ENCODE results near the gene TMEM176A.
"Not testable (repeated sequence)": the region's sequence is repeated elsewhere in the genome, so short reads cannot be mapped to it uniquely, and the experiment has no call there.

Gene TMEM176A

GRCh38 chr7:150799741-150800580, 608 bp upstream of the TMEM176A start, which contains the start of gene TMEM176B:
Gene TMEM176B, minus strand, starts transcription at chr7:150800364. Its CDS starts 3,795 bp downstream, at chr7:150796569.
- H3K4me3 ChIP-seq (ENCODE audit: low read length): no peak within 1 kb of the TSS
- no peak for TF ChIP-seq ZNF274 (IDR thresholded peaks at IDR 0.05; ENCODE audit: low read depth, low read length)

GRCh38 chr7:150801242-150801945, 825 bp downstream of the TMEM176A start:
- TF ChIP-seq ZNF274 (IDR thresholded peaks at IDR 0.05; ENCODE audit: low read depth, low read length): no peak
- no peak overlapping the region for H3K4me3 ChIP-seq (ENCODE audit: low read length)

GRCh38 chr7:150801946-150802771, 1.6 kb downstream of the TMEM176A start:
- H3K4me3 ChIP-seq (ENCODE audit: low read length): no peak overlapping the region
- no peak for TF ChIP-seq ZNF274 (IDR thresholded peaks at IDR 0.05; ENCODE audit: low read depth, low read length)

GRCh38 chr7:150803161-150803860, 2.7 kb downstream of the TMEM176A start:
- H3K4me3 ChIP-seq (ENCODE audit: low read length): no peak overlapping the region
- TF ChIP-seq ZNF274 (IDR thresholded peaks at IDR 0.05; ENCODE audit: low read depth, low read length): no peak

- no peak overlapping the region for H3K4me3 ChIP-seq (ENCODE audit: low read length)
- no peak for TF ChIP-seq ZNF274 (IDR thresholded peaks at IDR 0.05; ENCODE audit: low read depth, low read length)
Observed at GRCh38 chr7:150804802-150805201, 4.2 kb downstream of the TMEM176A start.

DNA sequence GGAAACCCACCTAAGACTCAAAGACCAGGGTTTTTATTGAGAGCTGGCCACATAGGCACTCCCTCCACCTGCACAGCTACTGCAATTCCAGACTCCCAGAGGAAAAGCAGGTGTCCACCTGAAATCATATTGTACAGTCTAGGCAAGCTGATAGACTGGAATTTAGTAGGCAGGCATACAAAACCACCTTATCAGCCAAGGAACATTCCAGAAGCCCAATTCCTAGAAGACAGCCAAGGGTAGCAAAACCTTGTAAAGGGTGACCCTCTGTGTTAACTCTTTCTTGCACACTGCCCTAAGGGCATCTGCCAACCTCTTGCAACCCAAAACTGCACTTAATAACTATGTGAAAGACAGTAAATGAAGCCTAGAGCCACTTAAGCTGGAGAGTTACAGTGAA, 5.3 kb downstream of the TMEM176A start:
- no peak for TF ChIP-seq ZNF274 (IDR thresholded peaks at IDR 0.05; ENCODE audit: low read depth, low read length)

GRCh38 chr7:150806454-150806853, 5.9 kb downstream of the TMEM176A start:
- no peak for TF ChIP-seq ZNF274 (IDR thresholded peaks at IDR 0.05; ENCODE audit: low read depth, low read length)
- no peak overlapping the region for H3K4me3 ChIP-seq (ENCODE audit: low read length)

More for the DNA sequence above, 5.3 kb downstream of the TMEM176A start:
- H3K4me3 ChIP-seq (ENCODE audit: low read length): no peak overlapping the region

DNA sequence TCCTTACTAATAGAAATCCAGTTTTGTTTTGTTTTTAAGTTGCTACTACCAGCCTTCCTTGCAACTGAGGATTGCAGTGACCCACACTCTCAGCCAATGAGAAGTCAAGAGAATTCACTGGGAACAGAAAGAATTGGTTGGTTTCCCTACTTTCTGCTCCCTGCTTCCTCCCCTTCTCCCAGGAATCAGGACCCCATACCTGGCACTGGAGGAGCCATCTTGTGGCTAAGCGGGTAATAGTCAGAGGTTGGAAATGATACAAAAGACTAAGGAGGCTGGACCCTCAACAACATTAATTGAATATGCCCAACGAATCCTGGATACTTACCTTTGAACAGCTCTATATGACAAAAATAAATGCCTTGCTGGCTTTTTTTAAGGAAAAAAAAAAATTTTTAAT, 6.3 kb downstream of the TMEM176A start:
- TF ChIP-seq ZNF274 (IDR thresholded peaks at IDR 0.05; ENCODE audit: low read depth, low read length): no peak
- H3K4me3 ChIP-seq (ENCODE audit: low read length): no peak overlapping the region

- H3K4me3 ChIP-seq (ENCODE audit: low read length): not testable (repeated sequence)
Observed at GRCh38 chr7:150807616-150808438, 7.3 kb downstream of the TMEM176A start.

- TF ChIP-seq ZNF274 (IDR thresholded peaks at IDR 0.05; ENCODE audit: low read depth, low read length): no peak
- H3K4me3 ChIP-seq (ENCODE audit: low read length): no peak overlapping the region
Observed at GRCh38 chr7:150814328-150815001, 13.9 kb downstream of the TMEM176A start.

GRCh38 chr7:150818971-150819370, 18.4 kb downstream of the TMEM176A start:
- no peak overlapping the region for H3K4me3 ChIP-seq (ENCODE audit: low read length)
- TF ChIP-seq ZNF274 (IDR thresholded peaks at IDR 0.05; ENCODE audit: low read depth, low read length): no peak

DNA sequence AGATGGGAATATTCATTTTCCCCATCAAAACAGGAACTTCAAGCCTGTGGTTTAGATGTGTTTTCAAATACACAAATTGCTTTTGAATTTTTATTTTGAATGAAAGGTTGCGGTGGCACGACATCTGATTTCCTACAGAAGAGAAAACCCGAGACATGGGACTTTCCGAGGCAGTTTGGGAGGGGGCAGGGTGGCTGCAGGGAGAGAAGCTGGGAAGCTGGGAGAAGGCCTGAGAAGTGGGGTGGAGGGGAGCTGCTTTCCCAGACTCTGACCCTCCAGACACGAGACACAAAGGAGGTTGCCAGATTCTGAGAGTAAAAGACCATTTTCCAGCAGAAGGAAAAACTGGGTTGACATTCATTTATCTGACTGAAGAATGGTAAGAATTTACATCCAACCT, 19.6 kb downstream of the TMEM176A start:
- H3K4me3 ChIP-seq (ENCODE audit: low read length): no peak overlapping the region
- no peak for TF ChIP-seq ZNF274 (IDR thresholded peaks at IDR 0.05; ENCODE audit: low read depth, low read length)

All from GM08714 (cell line).